Measurements from ENCODE around the gene PHLPP1.
A peak's percentile ranks its signal among the peaks of the same experiment; 100 is the strongest.

Gene PHLPP1

DNA sequence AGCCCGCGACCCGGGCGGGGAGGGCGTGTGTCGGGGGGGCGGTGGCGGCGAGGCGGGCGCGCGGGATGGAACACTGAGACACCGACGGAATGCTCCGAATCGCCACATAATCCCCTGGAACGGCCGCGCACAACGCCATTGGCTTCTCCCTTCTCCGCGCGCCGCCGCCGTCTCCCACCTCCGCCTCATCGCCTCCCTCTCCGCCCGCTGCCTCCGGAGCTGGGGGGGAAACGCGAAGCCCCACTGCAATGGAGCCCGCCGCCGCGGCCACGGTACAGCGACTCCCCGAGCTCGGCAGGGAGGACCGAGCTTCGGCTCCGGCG is at the start of gene PHLPP1:
TSS of gene PHLPP1 (plus strand) at position 106 of the 323 bp plus-strand sequence. CDS start at position 249, 143 bp downstream.
- Histone ChIP-seq H3K4me1 (ENCODE audit: control insufficient read depth in 1 of 2, insufficient read depth in 2 of 2, low read length in 2 of 2) (peaks cover 4 to 22% of the 10 kb centered on the region in 2 donors), H3K27ac (ENCODE audit: low read depth, low read length) (peak within 1 kb of the TSS; percentile 94), H3K9ac (ENCODE audit: low read depth in 1 of 2, low read length in 2 of 2) (peak within 1 kb of the TSS; percentile 64 to 84), H3K36me3 (ENCODE audit: control insufficient read depth in 1 of 2, insufficient read depth in 2 of 2, low read length in 2 of 2) (no peaks in the 10 kb centered on the region), H3K4me3 (ENCODE audit: low read depth in 1 of 2, low read length in 2 of 2) (peak within 1 kb of the TSS; percentile 67 to 84), H3K9me3 (ENCODE audit: control insufficient read depth in 1 of 2, low read length in 2 of 2) (no peaks in the 10 kb centered on the region), H3K27me3 (ENCODE audit: control insufficient read depth in 1 of 2, insufficient read depth in 2 of 2, low read length in 2 of 2) (no peaks in the 10 kb centered on the region)

DNA sequence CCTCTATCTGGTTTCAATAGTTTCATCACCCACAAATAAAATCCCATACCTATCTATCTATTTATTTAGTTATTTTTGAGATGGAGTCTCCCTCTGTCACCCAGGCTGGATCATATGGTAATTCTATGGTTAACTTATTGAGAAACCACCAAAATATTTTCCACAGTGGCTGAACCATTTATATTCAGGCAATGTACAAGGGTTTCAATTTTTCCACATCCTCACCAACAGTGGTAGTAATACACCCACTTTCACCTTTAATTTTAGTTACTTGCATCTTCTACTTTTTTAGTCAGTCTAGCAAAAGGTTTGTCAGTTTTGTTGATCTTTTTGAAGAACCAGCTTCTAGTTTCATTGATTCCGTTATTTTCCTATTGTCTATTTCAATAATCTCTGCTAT is 46.1 kb upstream of the PHLPP1 start:
- Histone ChIP-seq H3K36me3 (ENCODE audit: control insufficient read depth in 1 of 2, insufficient read depth in 2 of 2, low read length in 2 of 2) (no peaks in the 10 kb centered on the region), H3K9me3 (ENCODE audit: control insufficient read depth in 1 of 2, low read length in 2 of 2) (peaks cover 0 to 3% of the 10 kb centered on the region in 2 donors), H3K27ac (ENCODE audit: low read depth, low read length) (no peak overlapping the region), H3K9ac (ENCODE audit: low read depth in 1 of 2, low read length in 2 of 2) (no peak overlapping the region), H3K4me3 (ENCODE audit: low read depth in 1 of 2, low read length in 2 of 2) (no peak overlapping the region), H3K4me1 (ENCODE audit: control insufficient read depth in 1 of 2, insufficient read depth in 2 of 2, low read length in 2 of 2) (no peaks in the 10 kb centered on the region), H3K27me3 (ENCODE audit: control insufficient read depth in 1 of 2, insufficient read depth in 2 of 2, low read length in 2 of 2) (no peaks in the 10 kb centered on the region)

DNA sequence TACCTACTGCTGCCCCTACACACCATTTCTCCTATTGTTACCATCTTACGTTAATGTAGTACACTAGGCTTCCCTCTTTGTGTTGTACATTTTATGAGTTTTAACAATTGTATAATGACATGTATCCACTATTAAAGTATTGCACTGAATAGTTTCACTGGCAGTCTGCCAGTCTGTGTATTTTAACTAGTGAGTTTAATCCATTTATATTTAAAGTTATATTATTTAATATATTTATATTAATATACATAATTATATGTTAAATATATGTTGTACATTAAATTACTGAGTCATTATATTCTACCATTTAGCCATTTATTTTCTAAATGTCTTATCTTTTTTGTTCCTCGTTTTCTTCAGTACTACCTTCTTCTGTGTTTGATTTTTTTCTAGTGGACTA is 44.8 kb upstream of the PHLPP1 start:
- Histone ChIP-seq H3K4me3 (ENCODE audit: low read depth in 1 of 2, low read length in 2 of 2) (no peak overlapping the region), H3K27me3 (ENCODE audit: control insufficient read depth in 1 of 2, insufficient read depth in 2 of 2, low read length in 2 of 2) (no peaks in the 10 kb centered on the region), H3K27ac (ENCODE audit: low read depth, low read length) (no peak overlapping the region), H3K36me3 (ENCODE audit: control insufficient read depth in 1 of 2, insufficient read depth in 2 of 2, low read length in 2 of 2) (no peaks in the 10 kb centered on the region), H3K9me3 (ENCODE audit: control insufficient read depth in 1 of 2, low read length in 2 of 2) (peaks cover 0 to 3% of the 10 kb centered on the region in 2 donors), H3K4me1 (ENCODE audit: control insufficient read depth in 1 of 2, insufficient read depth in 2 of 2, low read length in 2 of 2) (no peaks in the 10 kb centered on the region), H3K9ac (ENCODE audit: low read depth in 1 of 2, low read length in 2 of 2) (no peak overlapping the region)

DNA sequence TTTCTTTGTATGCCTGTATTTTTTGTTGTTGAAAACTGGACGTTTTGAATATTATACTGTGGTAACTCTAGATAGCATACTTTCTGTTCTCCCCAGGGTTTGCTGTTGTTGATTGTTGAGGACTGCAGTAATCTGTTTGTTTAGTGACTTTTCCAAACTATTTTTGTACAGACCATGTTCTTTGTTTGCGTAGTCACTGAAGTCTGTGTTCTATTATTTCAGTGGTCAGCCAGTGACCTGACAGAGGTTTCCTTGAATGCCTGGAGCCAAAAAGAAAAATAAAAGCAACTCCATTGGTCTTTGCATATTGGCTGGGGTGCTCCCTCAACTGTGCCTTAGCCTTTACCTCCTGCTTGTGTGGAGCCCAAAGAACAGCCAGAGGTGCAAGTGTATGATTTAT is 42.7 kb upstream of the PHLPP1 start:
- H3K4me3 ChIP-seq (ENCODE audit: low read depth in 1 of 2, low read length in 2 of 2) = no peak overlapping the region
- no peaks in the 10 kb centered on the region for H3K36me3 ChIP-seq (ENCODE audit: control insufficient read depth in 1 of 2, insufficient read depth in 2 of 2, low read length in 2 of 2)
- H3K9me3 ChIP-seq (ENCODE audit: control insufficient read depth in 1 of 2, low read length in 2 of 2) = peaks cover 0 to 3% of the 10 kb centered on the region in 2 donors
- H3K4me1 ChIP-seq (ENCODE audit: control insufficient read depth in 1 of 2, insufficient read depth in 2 of 2, low read length in 2 of 2) = no peaks in the 10 kb centered on the region
- no peak overlapping the region for H3K9ac ChIP-seq (ENCODE audit: low read depth in 1 of 2, low read length in 2 of 2)
- no peak overlapping the region for H3K27ac ChIP-seq (ENCODE audit: low read depth, low read length)
- H3K27me3 ChIP-seq (ENCODE audit: control insufficient read depth in 1 of 2, insufficient read depth in 2 of 2, low read length in 2 of 2) = no peaks in the 10 kb centered on the region

DNA sequence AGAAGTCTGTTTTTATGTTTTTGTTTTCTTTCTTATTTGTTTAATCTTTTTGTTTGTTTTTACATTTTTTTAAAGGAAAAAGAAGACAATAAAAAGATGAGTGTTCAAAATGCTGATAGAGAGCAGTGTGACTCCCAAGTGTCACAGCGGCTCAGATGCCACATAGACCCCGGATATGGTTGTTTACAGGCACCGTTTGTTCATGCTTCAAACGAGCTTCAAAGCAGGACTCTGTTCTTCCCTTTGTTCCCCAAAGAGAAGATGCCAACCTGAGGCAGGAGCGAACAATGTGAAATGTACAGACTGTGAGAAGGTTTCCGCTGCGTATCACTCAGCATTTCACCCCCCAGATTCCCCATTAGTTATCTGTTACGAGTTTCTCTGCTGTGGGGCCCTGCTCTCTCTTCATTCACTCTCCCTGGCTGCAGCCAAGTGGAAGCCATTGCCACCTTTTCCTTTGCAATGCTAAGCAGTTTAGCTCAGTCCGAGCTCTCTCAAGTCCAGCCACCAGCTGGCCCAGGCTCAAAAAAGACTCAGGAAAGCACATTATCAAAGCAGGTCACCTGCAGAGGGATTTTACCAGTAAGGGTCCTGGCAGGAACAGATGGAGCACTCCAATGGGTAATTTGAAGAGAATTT is 36.4 kb upstream of the PHLPP1 start:
- H3K4me1 ChIP-seq (ENCODE audit: control insufficient read depth in 1 of 2, insufficient read depth in 2 of 2, low read length in 2 of 2) = no peaks in the 10 kb centered on the region
- H3K4me3 ChIP-seq (ENCODE audit: low read depth in 1 of 2, low read length in 2 of 2) = no peak overlapping the region
- H3K27ac ChIP-seq (ENCODE audit: low read depth, low read length) = no peak overlapping the region
- no peaks in the 10 kb centered on the region for H3K27me3 ChIP-seq (ENCODE audit: control insufficient read depth in 1 of 2, insufficient read depth in 2 of 2, low read length in 2 of 2)
- no peaks in the 10 kb centered on the region for H3K9me3 ChIP-seq (ENCODE audit: control insufficient read depth in 1 of 2, low read length in 2 of 2)
- no peak overlapping the region for H3K9ac ChIP-seq (ENCODE audit: low read depth in 1 of 2, low read length in 2 of 2)
- H3K36me3 ChIP-seq (ENCODE audit: control insufficient read depth in 1 of 2, insufficient read depth in 2 of 2, low read length in 2 of 2) = no peaks in the 10 kb centered on the region

DNA sequence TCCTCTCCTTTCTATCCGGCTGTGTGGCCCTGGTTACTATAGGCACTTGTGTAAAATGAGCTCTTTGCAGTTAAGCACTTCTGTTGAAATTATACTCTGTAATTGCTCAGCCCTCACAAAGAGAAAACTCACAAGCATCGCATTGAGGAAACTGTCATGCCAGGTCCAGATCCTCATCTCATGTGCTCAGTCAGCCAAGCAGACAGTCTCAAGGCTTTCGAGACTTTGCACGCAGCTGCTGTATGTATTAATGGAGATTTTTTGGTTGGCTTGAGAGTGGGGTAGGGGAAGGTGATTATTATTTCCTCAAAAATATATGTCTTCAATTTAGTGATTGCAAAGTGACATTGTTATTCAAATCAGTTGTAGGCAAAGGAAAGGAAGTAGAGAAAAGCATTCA is 33.0 kb upstream of the PHLPP1 start:
- no peaks in the 10 kb centered on the region for H3K36me3 ChIP-seq (ENCODE audit: control insufficient read depth in 1 of 2, insufficient read depth in 2 of 2, low read length in 2 of 2)
- H3K4me1 ChIP-seq (ENCODE audit: control insufficient read depth in 1 of 2, insufficient read depth in 2 of 2, low read length in 2 of 2) = no peaks in the 10 kb centered on the region
- no peak overlapping the region for H3K9ac ChIP-seq (ENCODE audit: low read depth in 1 of 2, low read length in 2 of 2)
- no peak overlapping the region for H3K27ac ChIP-seq (ENCODE audit: low read depth, low read length)
- no peaks in the 10 kb centered on the region for H3K27me3 ChIP-seq (ENCODE audit: control insufficient read depth in 1 of 2, insufficient read depth in 2 of 2, low read length in 2 of 2)
- H3K9me3 ChIP-seq (ENCODE audit: control insufficient read depth in 1 of 2, low read length in 2 of 2) = no peaks in the 10 kb centered on the region
- no peak overlapping the region for H3K4me3 ChIP-seq (ENCODE audit: low read depth in 1 of 2, low read length in 2 of 2)

DNA sequence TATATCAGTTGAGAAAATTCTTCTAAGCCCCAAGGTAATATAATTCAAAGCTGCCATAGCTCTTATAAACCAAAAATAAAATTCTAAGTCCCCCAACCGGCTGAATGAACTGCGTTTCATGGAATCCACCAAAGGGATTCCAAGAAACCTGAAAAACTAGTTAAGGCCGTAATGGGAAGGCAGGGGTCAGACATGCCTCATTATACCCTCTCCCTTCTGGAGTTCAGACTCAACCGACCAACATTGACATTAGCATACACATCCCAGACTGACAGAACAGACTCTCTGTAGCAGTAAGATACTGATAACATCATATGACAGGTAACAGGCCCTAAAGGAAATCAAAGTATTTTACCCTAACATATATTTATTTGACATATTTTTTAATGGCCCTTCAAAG is 31.4 kb upstream of the PHLPP1 start:
- Histone ChIP-seq H3K9ac (ENCODE audit: low read depth in 1 of 2, low read length in 2 of 2) (no peak overlapping the region), H3K4me1 (ENCODE audit: control insufficient read depth in 1 of 2, insufficient read depth in 2 of 2, low read length in 2 of 2) (no peaks in the 10 kb centered on the region), H3K9me3 (ENCODE audit: control insufficient read depth in 1 of 2, low read length in 2 of 2) (peaks cover 4 to 8% of the 10 kb centered on the region in 2 donors), H3K27ac (ENCODE audit: low read depth, low read length) (no peak overlapping the region), H3K27me3 (ENCODE audit: control insufficient read depth in 1 of 2, insufficient read depth in 2 of 2, low read length in 2 of 2) (no peaks in the 10 kb centered on the region), H3K36me3 (ENCODE audit: control insufficient read depth in 1 of 2, insufficient read depth in 2 of 2, low read length in 2 of 2) (no peaks in the 10 kb centered on the region), H3K4me3 (ENCODE audit: low read depth in 1 of 2, low read length in 2 of 2) (no peak overlapping the region)

DNA sequence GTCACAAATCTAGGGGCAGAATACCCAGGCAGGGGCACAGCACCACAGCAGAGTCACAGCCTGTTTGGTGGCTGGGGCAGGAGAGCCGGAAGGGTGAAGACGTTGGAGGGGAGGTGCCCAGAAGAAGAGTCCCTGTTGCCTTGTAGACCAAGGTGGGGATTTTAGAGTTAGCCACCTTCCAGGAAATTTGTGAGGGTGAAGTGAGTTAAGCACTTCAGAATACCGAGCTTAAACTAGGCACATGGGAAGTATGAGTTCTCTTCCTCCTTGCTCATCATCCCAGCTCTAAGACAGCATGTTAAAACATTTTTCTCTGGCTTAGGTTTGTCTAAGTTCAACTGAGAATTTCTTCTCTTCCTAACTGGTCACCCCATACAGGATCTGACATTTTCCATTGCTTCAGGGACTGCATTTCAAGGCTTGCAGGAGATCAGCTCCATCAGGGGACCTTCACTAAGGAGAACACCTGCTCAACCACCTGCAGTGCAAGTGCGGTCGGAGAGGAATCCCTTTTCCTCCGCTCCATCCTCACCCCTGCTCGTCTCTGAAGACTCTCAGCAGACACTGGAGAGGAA is 26.5 kb upstream of the PHLPP1 start:
- Histone ChIP-seq H3K9ac (ENCODE audit: low read depth in 1 of 2, low read length in 2 of 2) (no peak overlapping the region), H3K9me3 (ENCODE audit: control insufficient read depth in 1 of 2, low read length in 2 of 2) (peaks cover 11 to 12% of the 10 kb centered on the region in 2 donors), H3K27ac (ENCODE audit: low read depth, low read length) (no peak overlapping the region), H3K4me1 (ENCODE audit: control insufficient read depth in 1 of 2, insufficient read depth in 2 of 2, low read length in 2 of 2) (no peaks in the 10 kb centered on the region), H3K4me3 (ENCODE audit: low read depth in 1 of 2, low read length in 2 of 2) (no peak overlapping the region), H3K27me3 (ENCODE audit: control insufficient read depth in 1 of 2, insufficient read depth in 2 of 2, low read length in 2 of 2) (no peaks in the 10 kb centered on the region), H3K36me3 (ENCODE audit: control insufficient read depth in 1 of 2, insufficient read depth in 2 of 2, low read length in 2 of 2) (no peaks in the 10 kb centered on the region)

DNA sequence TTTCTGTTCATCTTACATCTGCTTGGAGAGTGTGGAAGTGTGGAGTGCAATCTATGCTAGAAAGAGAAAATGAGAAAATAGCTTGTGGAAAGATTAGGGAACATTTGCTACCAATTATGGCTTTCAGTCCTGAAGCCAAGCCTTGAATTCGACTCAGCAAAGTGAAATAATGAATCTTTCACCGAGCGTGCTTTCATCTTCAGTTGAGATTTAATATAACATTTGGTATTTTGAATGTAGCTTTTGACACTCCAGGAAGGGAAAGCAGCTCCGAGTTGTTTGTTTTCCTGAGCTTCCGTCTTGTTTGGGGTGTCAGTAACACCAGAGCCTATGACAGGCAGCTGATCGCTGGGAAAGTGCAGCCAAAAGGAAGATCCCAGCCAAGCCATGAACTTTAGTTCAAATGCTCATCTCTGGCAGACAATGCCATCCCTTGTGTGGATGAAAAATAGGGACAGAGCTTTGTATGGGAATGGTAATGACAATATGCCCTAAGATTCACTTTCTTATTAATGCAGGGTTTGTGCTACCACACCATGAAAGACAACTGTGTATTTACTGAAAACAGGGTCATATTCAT is 25.0 kb upstream of the PHLPP1 start:
- Histone ChIP-seq H3K27me3 (ENCODE audit: control insufficient read depth in 1 of 2, insufficient read depth in 2 of 2, low read length in 2 of 2) (no peaks in the 10 kb centered on the region), H3K36me3 (ENCODE audit: control insufficient read depth in 1 of 2, insufficient read depth in 2 of 2, low read length in 2 of 2) (no peaks in the 10 kb centered on the region), H3K4me1 (ENCODE audit: control insufficient read depth in 1 of 2, insufficient read depth in 2 of 2, low read length in 2 of 2) (no peaks in the 10 kb centered on the region), H3K4me3 (ENCODE audit: low read depth in 1 of 2, low read length in 2 of 2) (no peak overlapping the region), H3K27ac (ENCODE audit: low read depth, low read length) (no peak overlapping the region), H3K9ac (ENCODE audit: low read depth in 1 of 2, low read length in 2 of 2) (no peak overlapping the region), H3K9me3 (ENCODE audit: control insufficient read depth in 1 of 2, low read length in 2 of 2) (peaks cover 11 to 12% of the 10 kb centered on the region in 2 donors)

DNA sequence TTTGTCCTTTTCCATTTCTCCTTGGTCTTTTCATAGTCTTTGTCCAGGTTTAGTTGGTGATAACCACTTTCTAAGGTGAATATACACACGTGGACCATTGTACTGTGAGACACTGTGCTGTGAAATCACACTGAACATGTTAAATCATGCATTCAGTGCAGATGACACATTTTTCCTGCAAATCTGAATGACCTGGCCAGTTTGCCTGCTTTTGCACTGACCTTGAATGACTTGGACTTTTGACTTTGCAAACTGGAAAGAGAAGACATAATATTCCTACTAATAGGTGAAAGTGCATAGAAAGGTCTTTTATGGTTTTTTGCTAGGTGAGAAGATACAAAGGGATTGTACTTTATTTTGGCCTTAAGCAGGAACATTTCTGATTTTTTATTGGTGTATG is 21.7 kb upstream of the PHLPP1 start:
- no peak overlapping the region for H3K9ac ChIP-seq (ENCODE audit: low read depth in 1 of 2, low read length in 2 of 2)
- no peak overlapping the region for H3K4me3 ChIP-seq (ENCODE audit: low read depth in 1 of 2, low read length in 2 of 2)
- peaks cover 6 to 10% of the 10 kb centered on the region in 2 donors for H3K9me3 ChIP-seq (ENCODE audit: control insufficient read depth in 1 of 2, low read length in 2 of 2)
- H3K27me3 ChIP-seq (ENCODE audit: control insufficient read depth in 1 of 2, insufficient read depth in 2 of 2, low read length in 2 of 2) = no peaks in the 10 kb centered on the region
- H3K4me1 ChIP-seq (ENCODE audit: control insufficient read depth in 1 of 2, insufficient read depth in 2 of 2, low read length in 2 of 2) = no peaks in the 10 kb centered on the region
- no peaks in the 10 kb centered on the region for H3K36me3 ChIP-seq (ENCODE audit: control insufficient read depth in 1 of 2, insufficient read depth in 2 of 2, low read length in 2 of 2)
- no peak overlapping the region for H3K27ac ChIP-seq (ENCODE audit: low read depth, low read length)

Measured in duodenal mucosa (tissue), 2 donors.